ENCODE data around the gene RPS19. TPM values are rescaled to one million over a fixed set of nuclear protein-coding genes. Genes with fewer than 3 reads are reported as not detected.
"Not testable (repeated sequence)": the region's sequence is repeated elsewhere in the genome, so short reads cannot be mapped to it uniquely, and the experiment has no call there.

The RPS19 gene
- total RNA-seq, 1 donor from 2014 or later, result 2,943 TPM

DNA sequence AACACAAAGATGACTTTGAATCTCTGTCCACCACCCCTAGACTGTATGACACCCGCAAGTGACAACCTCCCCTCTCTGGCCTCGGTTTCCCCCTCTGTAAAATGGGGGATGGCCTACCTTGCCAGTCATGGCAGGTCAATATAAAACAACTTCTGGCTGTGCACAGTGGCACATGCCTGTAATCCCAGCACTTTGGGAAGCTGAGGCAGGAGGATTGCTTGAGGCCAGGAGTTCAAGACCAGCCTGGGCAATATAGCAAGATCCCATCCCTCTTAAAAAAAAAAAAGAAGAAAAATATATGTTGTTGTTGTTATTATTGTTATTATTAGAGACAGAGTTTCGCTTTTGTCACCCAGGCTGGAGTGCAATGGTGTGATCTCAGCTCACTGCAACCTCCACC lies 15.9 kb downstream of the RPS19 start:
- Mint-ChIP-seq H3K4me3 (ENCODE audit: low read depth) (peak overlapping the region; percentile 30), H3K36me3 (ENCODE audit: low read depth) (peaks cover 21% of the 10 kb centered on the region), H3K27ac (peak overlapping the region; percentile 91), H3K4me1 (ENCODE audit: low read depth) (peaks cover 51% of the 10 kb centered on the region)
- H3K27me3 Mint-ChIP-seq (ENCODE audit: low read depth); DNase-seq (ENCODE audit: low spot score); H3K9me3 Mint-ChIP-seq: not testable (repeated sequence)
- intact Hi-C loops (cut with micrococcal nuclease), result loop anchor here (1.0 kb wide), 1 partner anchor 8 kb away; no protein-coding TSS in a partner anchor

DNA sequence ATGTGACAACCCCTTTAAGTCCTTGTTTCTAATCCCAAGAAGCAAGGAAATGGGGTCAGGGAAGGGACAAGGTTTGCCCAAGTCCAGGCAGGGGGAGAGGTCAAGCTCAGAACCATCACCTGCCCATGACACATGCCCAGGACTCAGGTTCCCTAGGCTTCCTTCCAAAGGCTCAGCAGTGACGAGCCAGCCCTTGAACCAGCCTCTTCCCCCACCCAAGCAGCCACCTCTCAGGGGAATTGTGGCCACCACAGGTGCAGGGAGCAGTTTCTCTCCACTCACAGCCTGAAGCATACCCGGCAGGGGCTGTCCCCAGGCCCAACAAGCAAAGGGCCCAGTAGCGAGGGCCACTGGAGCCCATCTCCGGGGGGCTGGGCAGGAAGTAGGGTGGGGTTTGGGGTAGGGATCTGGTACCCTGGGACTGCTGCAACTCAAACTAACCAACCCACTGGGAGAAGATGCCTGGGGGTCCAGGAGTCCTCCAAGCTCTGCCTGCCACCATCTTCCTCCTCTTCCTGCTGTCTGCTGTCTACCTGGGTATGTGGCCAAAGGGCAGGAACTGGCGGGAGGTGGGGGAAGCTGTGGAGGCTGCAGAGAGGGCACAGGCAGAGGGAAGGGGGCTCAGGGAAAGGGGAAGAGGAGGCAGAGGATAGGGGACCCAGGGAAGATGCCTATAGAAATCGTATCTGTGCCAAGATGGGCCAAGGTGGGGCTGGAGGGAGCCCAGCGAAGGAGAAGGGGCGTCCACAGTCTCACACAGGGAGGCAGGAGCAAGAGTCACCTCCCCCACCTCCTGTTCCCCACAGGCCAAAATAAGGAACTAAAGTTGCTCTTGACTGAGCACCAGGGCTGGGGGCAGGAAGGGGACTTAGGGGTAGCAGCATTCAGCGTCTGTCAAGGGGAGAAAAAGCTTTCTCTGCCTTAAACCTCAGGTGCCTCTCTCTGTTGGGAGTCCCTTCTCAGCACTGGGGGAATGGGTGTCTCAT lies 17.1 kb downstream of the RPS19 start, which contains the start of gene CD79A:
Gene CD79A (plus strand): TSS at position 433 of the 986 bp plus-strand sequence. CDS start 26 bp downstream, at position 459.
- Mint-ChIP-seq H3K36me3 (ENCODE audit: low read depth) (peaks cover 11% of the 10 kb centered on the region), H3K4me1 (ENCODE audit: low read depth) (peaks cover 46% of the 10 kb centered on the region), H3K27ac (peak within 1 kb of the TSS; percentile 67), H3K4me3 (ENCODE audit: low read depth) (no peak within 1 kb of the TSS), H3K9me3 (no peaks in the 10 kb centered on the region), H3K27me3 (ENCODE audit: low read depth) (no peaks in the 10 kb centered on the region)
- DNase-seq (ENCODE audit: low spot score), result no peak
- intact Hi-C loops (cut with micrococcal nuclease), result no loop called here

DNA sequence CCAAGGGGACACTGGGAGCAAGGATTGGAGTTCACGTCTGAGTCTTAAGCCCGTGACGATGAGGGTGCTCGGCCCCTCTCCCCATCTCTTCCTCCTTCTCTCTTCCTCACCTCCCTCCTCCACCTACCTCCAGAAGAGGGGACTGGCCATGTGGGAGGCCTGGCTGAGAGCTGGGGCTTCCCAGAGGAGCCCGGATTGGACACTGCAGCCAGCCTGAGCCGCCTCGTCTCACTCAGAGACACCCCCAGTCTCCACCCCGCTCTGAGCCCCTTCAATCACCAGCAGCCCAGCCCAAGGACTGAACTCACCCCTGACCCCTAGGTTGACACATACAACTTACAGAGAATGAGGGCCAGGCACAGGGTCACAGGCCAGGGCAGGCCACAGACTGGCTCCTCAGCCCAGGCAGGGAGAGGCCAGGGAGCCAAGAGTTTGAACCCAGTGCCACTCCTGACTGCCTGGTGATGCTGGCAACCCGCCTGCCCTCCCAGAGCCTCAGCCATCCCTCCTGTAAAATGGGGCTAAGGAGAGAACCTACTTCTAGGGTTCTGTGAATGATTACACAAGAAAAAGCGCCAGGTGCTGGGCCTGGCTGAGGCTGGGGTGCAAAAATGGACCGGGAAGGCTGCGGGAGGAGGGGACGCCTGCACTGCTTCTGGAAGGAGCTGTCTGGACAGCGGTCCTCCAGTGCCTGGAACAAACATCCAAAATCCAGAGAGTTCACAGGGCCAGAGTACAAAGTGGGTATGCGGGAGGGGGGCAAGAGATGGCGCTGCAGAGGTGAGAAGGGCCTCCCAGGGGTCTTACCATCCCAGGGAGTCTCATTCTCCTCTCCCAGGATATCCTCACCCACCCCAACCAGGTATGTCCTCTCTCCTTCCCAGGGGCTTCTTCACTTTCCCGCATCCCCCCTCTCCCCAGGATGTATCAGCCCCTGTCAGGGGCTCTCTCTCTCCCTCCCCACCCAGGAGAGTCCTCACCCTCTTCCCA lies 18.2 kb downstream of the RPS19 start:
- Mint-ChIP-seq H3K4me3 (ENCODE audit: low read depth) (no peak overlapping the region), H3K4me1 (ENCODE audit: low read depth) (peaks cover 43% of the 10 kb centered on the region), H3K27me3 (ENCODE audit: low read depth) (no peaks in the 10 kb centered on the region), H3K36me3 (ENCODE audit: low read depth) (peaks cover 8% of the 10 kb centered on the region), H3K27ac (peak overlapping the region; percentile 22), H3K9me3 (no peaks in the 10 kb centered on the region)
- intact Hi-C loops (cut with micrococcal nuclease), result no loop called here
- DNase-seq (ENCODE audit: low spot score), result no peak

GRCh38 chr19:41879080-41879479 lies 19.0 kb downstream of the RPS19 start:
- Mint-ChIP-seq H3K27ac (no peak overlapping the region), H3K27me3 (ENCODE audit: low read depth) (no peaks in the 10 kb centered on the region), H3K4me1 (ENCODE audit: low read depth) (peaks cover 41% of the 10 kb centered on the region), H3K36me3 (ENCODE audit: low read depth) (peaks cover 13% of the 10 kb centered on the region), H3K9me3 (no peaks in the 10 kb centered on the region), H3K4me3 (ENCODE audit: low read depth) (no peak overlapping the region)
- DNase-seq (ENCODE audit: low spot score), result no peak
- intact Hi-C loops (cut with micrococcal nuclease), result no loop called here

DNA sequence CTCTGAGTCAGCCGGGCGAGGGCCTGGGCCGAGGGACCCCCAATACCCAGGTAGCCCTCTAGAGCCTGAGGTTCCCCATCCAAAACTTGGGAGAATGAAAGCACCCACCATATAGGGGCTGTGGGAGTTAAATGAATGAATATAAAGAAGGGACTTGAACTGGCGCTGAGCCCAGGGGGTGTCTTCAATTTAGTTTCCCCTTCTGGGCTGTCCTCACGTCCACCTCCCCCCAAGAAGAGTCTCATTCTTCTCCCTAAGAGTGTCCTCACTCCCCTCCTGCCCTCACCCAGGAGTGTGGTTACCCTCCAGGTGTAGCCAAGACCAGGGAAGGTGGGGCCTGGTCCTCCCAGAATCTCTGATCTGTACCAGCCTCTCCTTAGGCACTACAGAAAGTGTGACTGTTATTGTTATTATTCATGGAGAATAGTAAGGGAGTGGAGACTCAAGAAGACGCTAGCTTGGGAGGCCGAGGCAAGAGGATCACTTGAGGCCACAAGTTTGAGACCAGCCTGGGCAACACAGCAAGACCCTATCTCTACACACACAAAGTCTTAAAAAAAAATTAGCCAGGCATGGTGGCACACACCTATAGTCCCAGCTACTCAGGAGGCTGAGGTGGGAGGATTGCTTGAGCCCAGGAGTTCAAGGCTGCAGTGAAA lies 19.7 kb downstream of the RPS19 start:
- H3K27ac Mint-ChIP-seq, result peak overlapping the region; percentile 57
- H3K4me3 Mint-ChIP-seq (ENCODE audit: low read depth), result peak overlapping the region; percentile 44
- no peaks in the 10 kb centered on the region for H3K9me3 Mint-ChIP-seq
- peaks cover 40% of the 10 kb centered on the region for H3K4me1 Mint-ChIP-seq (ENCODE audit: low read depth)
- no peak for DNase-seq (ENCODE audit: low spot score)
- intact Hi-C loops (cut with micrococcal nuclease), result no loop called here
- peaks cover 18% of the 10 kb centered on the region for H3K36me3 Mint-ChIP-seq (ENCODE audit: low read depth)
- H3K27me3 Mint-ChIP-seq (ENCODE audit: low read depth), result no peaks in the 10 kb centered on the region

DNA sequence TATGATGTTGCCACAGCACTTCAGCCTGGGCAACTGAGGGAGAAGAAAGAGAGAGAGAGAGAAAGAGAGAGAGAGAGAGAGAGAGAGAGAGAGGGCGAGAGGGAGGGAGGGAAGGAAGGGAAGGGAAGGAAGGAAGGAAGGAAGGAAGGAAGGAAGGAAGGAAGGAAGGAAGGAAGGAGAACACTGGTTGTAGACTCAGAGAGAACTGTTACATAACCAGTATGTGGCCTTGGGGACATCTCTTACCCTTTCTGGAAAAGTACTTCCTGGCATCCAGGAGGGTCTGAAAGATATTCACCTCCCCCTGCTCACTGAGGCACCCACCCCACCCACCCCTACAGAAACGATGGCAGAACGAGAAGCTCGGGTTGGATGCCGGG lies 20.3 kb downstream of the RPS19 start:
- H3K4me1 Mint-ChIP-seq (ENCODE audit: low read depth), result peaks cover 43% of the 10 kb centered on the region
- H3K4me3 Mint-ChIP-seq (ENCODE audit: low read depth), result peak overlapping the region; percentile 44
- peaks cover 23% of the 10 kb centered on the region for H3K36me3 Mint-ChIP-seq (ENCODE audit: low read depth)
- peak overlapping the region; percentile 57 for H3K27ac Mint-ChIP-seq
- intact Hi-C loops (cut with micrococcal nuclease), result no loop called here
- no peaks in the 10 kb centered on the region for H3K9me3 Mint-ChIP-seq
- DNase-seq (ENCODE audit: low spot score), result no peak
- H3K27me3 Mint-ChIP-seq (ENCODE audit: low read depth), result no peaks in the 10 kb centered on the region

GRCh38 chr19:41882568-41883462 lies 22.8 kb downstream of the RPS19 start, which contains the start of gene ARHGEF1:
Gene ARHGEF1 (plus strand): TSS chr19:41883184. CDS start chr19:41888083, 4,899 bp downstream.
- Mint-ChIP-seq H3K27me3 (ENCODE audit: low read depth) (no peaks in the 10 kb centered on the region), H3K4me1 (ENCODE audit: low read depth) (peaks cover 39% of the 10 kb centered on the region), H3K4me3 (ENCODE audit: low read depth) (peak within 1 kb of the TSS; percentile 100), H3K9me3 (no peaks in the 10 kb centered on the region), H3K27ac (peak within 1 kb of the TSS; percentile 99), H3K36me3 (ENCODE audit: low read depth) (peaks cover 39% of the 10 kb centered on the region)
- intact Hi-C loops (cut with micrococcal nuclease), result no loop called here
- peak; percentile 53 for DNase-seq (ENCODE audit: low spot score)

DNA sequence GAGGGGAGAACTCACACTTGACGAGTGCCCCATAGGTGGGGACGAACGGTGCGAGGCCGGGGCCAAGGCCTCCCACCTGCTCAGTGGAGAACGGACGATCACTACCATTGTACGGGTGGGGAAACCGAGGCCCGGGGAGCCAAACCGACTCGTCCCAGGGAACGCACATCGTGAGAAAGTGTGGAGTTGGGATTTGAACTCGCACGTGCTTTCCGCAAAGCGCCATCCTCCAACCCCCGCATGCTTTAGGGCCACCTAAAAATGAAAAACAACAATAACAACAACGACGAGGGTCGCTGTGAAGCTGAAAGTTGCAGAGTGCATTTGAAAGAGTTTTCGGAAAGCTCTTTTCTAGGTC lies 23.4 kb downstream of the RPS19 start:
- H3K4me3 Mint-ChIP-seq (ENCODE audit: low read depth), result peak overlapping the region; percentile 81
- intact Hi-C loops (cut with micrococcal nuclease), result no loop called here
- peaks cover 45% of the 10 kb centered on the region for H3K36me3 Mint-ChIP-seq (ENCODE audit: low read depth)
- no peak for DNase-seq (ENCODE audit: low spot score)
- H3K9me3 Mint-ChIP-seq, result no peaks in the 10 kb centered on the region
- H3K27me3 Mint-ChIP-seq (ENCODE audit: low read depth), result no peaks in the 10 kb centered on the region
- peak overlapping the region; percentile 94 for H3K27ac Mint-ChIP-seq
- H3K4me1 Mint-ChIP-seq (ENCODE audit: low read depth), result peaks cover 40% of the 10 kb centered on the region

- Mint-ChIP-seq H3K27me3 (ENCODE audit: low read depth) (no peaks in the 10 kb centered on the region), H3K9me3 (no peaks in the 10 kb centered on the region), H3K27ac (peak overlapping the region; percentile 94), H3K4me3 (ENCODE audit: low read depth) (peak overlapping the region; percentile 81), H3K4me1 (ENCODE audit: low read depth) (peaks cover 45% of the 10 kb centered on the region), H3K36me3 (ENCODE audit: low read depth) (peaks cover 50% of the 10 kb centered on the region)
- intact Hi-C loops (cut with micrococcal nuclease), result loop anchor here (1.0 kb wide), 3 partner anchors 9 to 24 kb away; partner anchors contain the start of gene RPS19
- peak; percentile 90 for DNase-seq (ENCODE audit: low spot score)
Observed at GRCh38 chr19:41883821-41884733, 24.0 kb downstream of the RPS19 start.

DNA sequence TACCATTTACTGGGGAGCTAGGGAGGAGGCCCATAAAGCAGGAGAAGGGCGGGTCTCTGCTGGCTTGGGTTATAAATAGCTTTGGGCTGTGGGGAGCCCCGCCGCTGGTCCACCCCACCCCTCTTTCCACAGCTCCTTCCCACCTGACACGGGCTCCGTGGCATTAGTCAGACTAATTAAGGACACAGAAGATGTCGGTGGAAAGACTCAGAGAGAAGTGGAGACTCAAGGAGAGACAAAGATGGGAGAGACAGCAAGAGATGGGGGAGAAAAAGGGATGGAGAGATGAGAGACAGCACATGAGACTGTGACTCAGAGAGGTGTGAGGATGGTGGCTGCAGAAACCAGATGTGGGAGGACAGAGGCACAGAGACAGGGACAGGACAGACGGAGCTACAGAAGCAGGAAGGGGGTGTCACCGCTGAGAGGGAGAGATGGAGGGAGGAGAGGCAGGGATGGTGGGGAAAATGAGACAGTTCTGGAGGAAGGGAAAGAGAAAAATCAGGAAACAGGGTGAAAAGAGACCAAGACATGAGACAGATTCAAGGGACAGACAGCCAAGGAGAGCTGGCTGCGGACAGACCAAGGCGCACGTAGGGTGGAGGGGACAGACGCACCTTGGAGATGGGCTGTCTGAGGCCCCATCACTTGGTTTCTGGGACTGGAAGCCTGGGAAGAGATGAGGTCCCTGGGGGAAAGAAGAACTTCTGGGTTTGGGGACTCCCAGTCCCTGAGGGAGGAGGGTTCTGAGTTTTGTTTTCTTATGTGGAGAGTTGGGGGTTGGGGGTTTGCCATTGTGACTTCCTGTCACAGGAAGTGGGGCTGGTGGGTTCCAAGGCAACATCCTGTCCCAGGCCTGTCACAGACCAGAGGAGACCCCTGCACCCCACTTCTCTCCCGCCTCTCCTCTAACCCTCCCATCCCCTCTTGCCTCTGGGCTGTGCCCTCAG lies 27.0 kb downstream of the RPS19 start:
- Mint-ChIP-seq H3K27me3 (ENCODE audit: low read depth) (no peaks in the 10 kb centered on the region), H3K36me3 (ENCODE audit: low read depth) (peaks cover 68% of the 10 kb centered on the region), H3K4me3 (ENCODE audit: low read depth) (peak overlapping the region; percentile 81), H3K27ac (peak overlapping the region; percentile 86), H3K4me1 (ENCODE audit: low read depth) (peaks cover 53% of the 10 kb centered on the region), H3K9me3 (no peaks in the 10 kb centered on the region)
- intact Hi-C loops (cut with micrococcal nuclease), result loop anchor here (1.0 to 2.0 kb wide), 2 partner anchors 42 to 58 kb away; partner anchors contain the start of gene ERFL
- peak; percentile 67 for DNase-seq (ENCODE audit: low spot score)

Data from activated T-helper 2 cell treated with anti-CD3 and anti-CD28 coated beads, Interferon-gamma antibody, Interleukin-2, Interleukin-4, amounts not matched to agents 10 μg/mL and 5 μg/mL and 100 μg/mL, durations not matched to agents 14 hours and 24 hours and 36 hours (primary cell).